WTC11 (cell line): Measurements from ENCODE around the gene FHOD3. TPM values are rescaled to one million over a fixed set of nuclear protein-coding genes. Genes with fewer than 3 reads are reported as not detected.

Experiments
- ATAC-seq: fragments of 200-7000 bp; cut with Tn5 transposase; 2 replicates; pipeline ENCODE4 v1.10.0; 2021; ENCODE audit warnings: mild to moderate bottlenecking, moderate library complexity
- CTCF ChIA-PET: fragments of 300-600 bp; sonication (Branson Sonifier 250); formaldehyde crosslinking; loops from one replicate; lab custom pipeline; 2021; ENCODE audit warnings: antibody characterized with exemption; lab: Charles Lee
- POLR2A ChIA-PET: fragments of 350-600 bp; sonication (Branson Sonifier 250); formaldehyde crosslinking; loops from one replicate; lab custom pipeline; 2021; ENCODE audit warnings: antibody characterized with exemption; lab: Charles Lee
- DNase-seq: peaks from one replicate; pipeline ENCODE4 v3.0.0; 2021; ENCODE audit warnings: low spot score
- H3K27ac Mint-ChIP-seq: 2 replicates; pipeline ENCODE4 v1.8.0; 2021; ENCODE audit warnings: mixed read lengths
- H3K27me3 Mint-ChIP-seq: 2 replicates; pipeline ENCODE4 v1.8.0; 2021; ENCODE audit warnings: low read depth, mild to moderate bottlenecking, moderate library complexity, mixed read lengths
- H3K36me3 Mint-ChIP-seq: 2 replicates; pipeline ENCODE4 v1.8.0; 2021; ENCODE audit warnings: mixed read lengths
- H3K4me1 Mint-ChIP-seq: 2 replicates; pipeline ENCODE4 v1.8.0; 2022; ENCODE audit warnings: mixed read lengths
- H3K4me3 Mint-ChIP-seq: 2 replicates; pipeline ENCODE4 v1.8.0; 2021; ENCODE audit warnings: mild to moderate bottlenecking, moderate library complexity, mixed read lengths
- H3K9me3 Mint-ChIP-seq: 2 replicates; pipeline ENCODE4 v1.8.0; 2021; ENCODE audit warnings: mixed read lengths
- CBFB ChIP-seq: sonication (generic); formaldehyde crosslinking; IDR thresholded peaks from 2 replicates; pipeline ENCODE4 v1.8.1; 2022; ENCODE audit warnings: mild to moderate bottlenecking, low read depth, missing genetic modification reagents
- E2F5 ChIP-seq: sonication (generic); formaldehyde crosslinking; IDR thresholded peaks from 2 replicates; pipeline ENCODE4 v1.8.1; 2022; ENCODE audit warnings: mild to moderate bottlenecking, moderate library complexity, missing genetic modification reagents
- ERG ChIP-seq: fragments of 250-450 bp; sonication (Bioruptor Pico); IDR thresholded peaks from 2 replicates; pipeline ENCODE4 v1.8.0; 2021; ENCODE audit warnings: mild to moderate bottlenecking
- GABPB1 ChIP-seq: sonication (generic); formaldehyde crosslinking; IDR thresholded peaks from 2 replicates; pipeline ENCODE4 v1.8.1; 2023; ENCODE audit warnings: mild to moderate bottlenecking, missing genetic modification reagents
- HMGA2 ChIP-seq: fragments of 250-450 bp; sonication (Bioruptor Pico); IDR thresholded peaks from 2 replicates; pipeline ENCODE4 v1.4.0; 2021; ENCODE audit warnings: mild to moderate bottlenecking, moderate library complexity
- NFYB ChIP-seq: sonication (generic); formaldehyde crosslinking; conservative IDR thresholded peaks from 2 replicates; pipeline ENCODE4 v1.8.0; 2022; ENCODE audit warnings: low read depth, missing genetic modification reagents
- SOX15 ChIP-seq: fragments of 250-450 bp; sonication (Bioruptor Pico); IDR thresholded peaks from 2 replicates; pipeline ENCODE4 v1.9.0; 2021; ENCODE audit warnings: mild to moderate bottlenecking
- TEAD1 ChIP-seq: sonication (generic); formaldehyde crosslinking; IDR thresholded peaks from 2 replicates; pipeline ENCODE4 v1.8.0; 2022; ENCODE audit warnings: mild to moderate bottlenecking, missing genetic modification reagents
- ZNF219 ChIP-seq: sonication (generic); formaldehyde crosslinking; IDR thresholded peaks from 2 replicates; pipeline ENCODE4 v1.8.0; 2023; ENCODE audit warnings: missing genetic modification reagents, mild to moderate bottlenecking, borderline replicate concordance
- ZNF232 ChIP-seq: sonication (generic); formaldehyde crosslinking; IDR thresholded peaks from 2 replicates; pipeline ENCODE4 v1.8.0; 2022; ENCODE audit warnings: mild to moderate bottlenecking, missing genetic modification reagents
- ZNF263 ChIP-seq: sonication (generic); formaldehyde crosslinking; IDR thresholded peaks from 2 replicates; pipeline ENCODE4 v1.8.1; 2022; ENCODE audit warnings: low read depth, mild to moderate bottlenecking, moderate library complexity, missing genetic modification reagents
- total RNA-seq: library from RNA; stranded (reverse); gene quantifications from 3 replicates; pipeline ENCODE4 v1.2.3, GENCODE V29; 2021
- TF ChIP-seq, protein P1 (sequence below): sonication (generic); formaldehyde crosslinking; IDR thresholded peaks from 2 replicates; pipeline ENCODE4 v1.8.0; 2023; ENCODE audit warnings: mild to moderate bottlenecking, missing genetic modification reagents
- TF ChIP-seq, protein P2 (sequence below): sonication (generic); formaldehyde crosslinking; IDR thresholded peaks from 2 replicates; pipeline ENCODE4 v1.8.0; 2023; ENCODE audit warnings: missing genetic modification reagents, mild to moderate bottlenecking, borderline replicate concordance
- TF ChIP-seq, protein P3 (sequence below): fragments of 250-450 bp; sonication (Bioruptor Pico); IDR thresholded peaks from 2 replicates; pipeline ENCODE4 v1.9.0; 2021; ENCODE audit warnings: mild to moderate bottlenecking

The FHOD3 gene
- total RNA-seq, 1 experiment from 2014 or later, result 3.8 TPM

DNA sequence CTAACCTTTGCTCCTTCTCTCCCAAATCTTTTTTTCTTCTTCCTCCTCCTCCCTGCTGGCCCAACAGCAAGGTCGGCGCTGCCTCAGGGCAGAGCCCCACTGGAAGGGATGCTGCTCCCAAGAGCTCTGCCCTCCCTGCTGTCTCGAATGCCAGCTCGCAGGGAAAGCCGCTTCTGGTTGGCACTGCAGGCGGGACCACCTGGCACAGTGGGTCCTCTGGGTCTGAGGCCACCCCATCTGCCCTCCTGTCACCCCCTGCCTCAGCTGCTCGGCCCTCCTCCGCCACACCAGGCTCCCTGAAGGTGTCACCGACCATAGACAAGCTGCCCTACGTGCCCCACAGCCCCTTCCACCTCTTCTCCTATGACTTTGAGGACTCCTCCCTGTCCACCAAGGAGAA is 355.0 kb downstream of the FHOD3 start:
- no peak overlapping the region for H3K4me3 Mint-ChIP-seq
- CTCF ChIA-PET, result interaction anchor here (1.0 kb wide), 1 partner anchor 36 kb away, joined by 4 read pairs; no protein-coding TSS in a partner anchor
- POLR2A ChIA-PET, result no interaction called here

DNA sequence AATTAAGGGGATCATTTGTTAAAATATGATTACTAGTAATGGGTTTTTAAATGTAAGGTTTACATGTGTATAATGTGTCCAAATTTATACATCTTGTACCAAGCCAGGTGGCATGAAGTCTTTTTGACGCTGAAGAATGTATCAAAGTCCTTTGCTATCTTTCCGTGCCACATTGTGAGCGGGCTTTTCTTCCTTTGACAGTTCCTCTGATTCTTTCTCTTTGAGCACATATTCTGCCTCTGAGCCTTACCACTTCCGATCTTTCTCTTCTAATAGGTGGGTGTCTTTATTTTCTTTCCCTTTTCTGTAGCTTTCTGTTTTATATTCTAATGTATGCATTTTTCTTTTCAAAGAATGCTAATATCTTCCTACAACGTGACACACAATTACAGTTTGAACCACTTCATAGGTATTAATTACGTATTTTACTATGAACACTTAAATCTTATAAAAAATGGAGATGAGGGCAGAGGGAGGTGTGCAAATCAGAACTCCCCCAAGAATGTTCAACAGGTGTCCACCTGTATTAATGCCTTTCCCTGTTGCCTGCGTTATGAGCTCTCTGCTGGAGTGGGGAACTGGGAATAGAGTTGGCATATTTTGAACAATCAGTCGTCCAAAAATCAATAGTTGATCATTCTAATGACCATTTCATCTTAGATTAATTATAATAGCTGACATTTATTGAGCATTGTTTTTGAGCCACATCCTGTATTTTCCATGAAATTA is 355.8 kb downstream of the FHOD3 start:
- ChIA-PET POLR2A (no interaction called here), CTCF (interaction anchor here (1.0 to 1.1 kb wide), 2 partner anchors 35 kb away, joined by 3 to 4 read pairs; no protein-coding TSS in a partner anchor)
- DNase-seq (no peak), ATAC-seq (no peak)
- Mint-ChIP-seq H3K27me3 (peaks cover 3% of the 10 kb centered on the region; the same call in 1 of the 2 replicates), H3K9me3 (no peaks in the 10 kb centered on the region), H3K4me3 (no peak overlapping the region), H3K36me3 (no peaks in the 10 kb centered on the region), H3K4me1 (no peaks in the 10 kb centered on the region), H3K27ac (no peak overlapping the region)
- TF ChIP-seq ERG (no peak), ZNF232 (no peak)

More for the DNA sequence above, 355.0 kb downstream of the FHOD3 start:
- ATAC-seq (no peak), DNase-seq (no peak)
- no peaks in the 10 kb centered on the region for H3K9me3 Mint-ChIP-seq
- H3K36me3 Mint-ChIP-seq, result no peaks in the 10 kb centered on the region
- H3K27ac Mint-ChIP-seq, result no peak overlapping the region
- no peaks in the 10 kb centered on the region for H3K4me1 Mint-ChIP-seq
- TF ChIP-seq TEAD1 (CRISPR knock-in tag) (no peak), E2F5 (CRISPR knock-in tag) (no peak), ZNF219 (no peak), CBFB (CRISPR knock-in tag) (no peak), SOX15 (CRISPR knock-in tag) (no peak), GABPB1 (CRISPR knock-in tag) (no peak), NFYB (CRISPR knock-in tag) (no peak), ZNF263 (CRISPR knock-in tag) (no peak), HMGA2 (CRISPR knock-in tag) (no peak)
- TF ChIP-seq, protein P1, sequence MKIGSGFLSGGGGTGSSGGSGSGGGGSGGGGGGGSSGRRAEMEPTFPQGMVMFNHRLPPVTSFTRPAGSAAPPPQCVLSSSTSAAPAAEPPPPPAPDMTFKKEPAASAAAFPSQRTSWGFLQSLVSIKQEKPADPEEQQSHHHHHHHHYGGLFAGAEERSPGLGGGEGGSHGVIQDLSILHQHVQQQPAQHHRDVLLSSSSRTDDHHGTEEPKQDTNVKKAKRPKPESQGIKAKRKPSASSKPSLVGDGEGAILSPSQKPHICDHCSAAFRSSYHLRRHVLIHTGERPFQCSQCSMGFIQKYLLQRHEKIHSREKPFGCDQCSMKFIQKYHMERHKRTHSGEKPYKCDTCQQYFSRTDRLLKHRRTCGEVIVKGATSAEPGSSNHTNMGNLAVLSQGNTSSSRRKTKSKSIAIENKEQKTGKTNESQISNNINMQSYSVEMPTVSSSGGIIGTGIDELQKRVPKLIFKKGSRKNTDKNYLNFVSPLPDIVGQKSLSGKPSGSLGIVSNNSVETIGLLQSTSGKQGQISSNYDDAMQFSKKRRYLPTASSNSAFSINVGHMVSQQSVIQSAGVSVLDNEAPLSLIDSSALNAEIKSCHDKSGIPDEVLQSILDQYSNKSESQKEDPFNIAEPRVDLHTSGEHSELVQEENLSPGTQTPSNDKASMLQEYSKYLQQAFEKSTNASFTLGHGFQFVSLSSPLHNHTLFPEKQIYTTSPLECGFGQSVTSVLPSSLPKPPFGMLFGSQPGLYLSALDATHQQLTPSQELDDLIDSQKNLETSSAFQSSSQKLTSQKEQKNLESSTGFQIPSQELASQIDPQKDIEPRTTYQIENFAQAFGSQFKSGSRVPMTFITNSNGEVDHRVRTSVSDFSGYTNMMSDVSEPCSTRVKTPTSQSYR (CRISPR knock-in tag), result no peak
- TF ChIP-seq, protein P2, sequence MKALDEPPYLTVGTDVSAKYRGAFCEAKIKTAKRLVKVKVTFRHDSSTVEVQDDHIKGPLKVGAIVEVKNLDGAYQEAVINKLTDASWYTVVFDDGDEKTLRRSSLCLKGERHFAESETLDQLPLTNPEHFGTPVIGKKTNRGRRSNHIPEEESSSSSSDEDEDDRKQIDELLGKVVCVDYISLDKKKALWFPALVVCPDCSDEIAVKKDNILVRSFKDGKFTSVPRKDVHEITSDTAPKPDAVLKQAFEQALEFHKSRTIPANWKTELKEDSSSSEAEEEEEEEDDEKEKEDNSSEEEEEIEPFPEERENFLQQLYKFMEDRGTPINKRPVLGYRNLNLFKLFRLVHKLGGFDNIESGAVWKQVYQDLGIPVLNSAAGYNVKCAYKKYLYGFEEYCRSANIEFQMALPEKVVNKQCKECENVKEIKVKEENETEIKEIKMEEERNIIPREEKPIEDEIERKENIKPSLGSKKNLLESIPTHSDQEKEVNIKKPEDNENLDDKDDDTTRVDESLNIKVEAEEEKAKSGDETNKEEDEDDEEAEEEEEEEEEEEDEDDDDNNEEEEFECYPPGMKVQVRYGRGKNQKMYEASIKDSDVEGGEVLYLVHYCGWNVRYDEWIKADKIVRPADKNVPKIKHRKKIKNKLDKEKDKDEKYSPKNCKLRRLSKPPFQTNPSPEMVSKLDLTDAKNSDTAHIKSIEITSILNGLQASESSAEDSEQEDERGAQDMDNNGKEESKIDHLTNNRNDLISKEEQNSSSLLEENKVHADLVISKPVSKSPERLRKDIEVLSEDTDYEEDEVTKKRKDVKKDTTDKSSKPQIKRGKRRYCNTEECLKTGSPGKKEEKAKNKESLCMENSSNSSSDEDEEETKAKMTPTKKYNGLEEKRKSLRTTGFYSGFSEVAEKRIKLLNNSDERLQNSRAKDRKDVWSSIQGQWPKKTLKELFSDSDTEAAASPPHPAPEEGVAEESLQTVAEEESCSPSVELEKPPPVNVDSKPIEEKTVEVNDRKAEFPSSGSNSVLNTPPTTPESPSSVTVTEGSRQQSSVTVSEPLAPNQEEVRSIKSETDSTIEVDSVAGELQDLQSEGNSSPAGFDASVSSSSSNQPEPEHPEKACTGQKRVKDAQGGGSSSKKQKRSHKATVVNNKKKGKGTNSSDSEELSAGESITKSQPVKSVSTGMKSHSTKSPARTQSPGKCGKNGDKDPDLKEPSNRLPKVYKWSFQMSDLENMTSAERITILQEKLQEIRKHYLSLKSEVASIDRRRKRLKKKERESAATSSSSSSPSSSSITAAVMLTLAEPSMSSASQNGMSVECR (CRISPR knock-in tag), result no peak
- TF ChIP-seq, protein P3, sequence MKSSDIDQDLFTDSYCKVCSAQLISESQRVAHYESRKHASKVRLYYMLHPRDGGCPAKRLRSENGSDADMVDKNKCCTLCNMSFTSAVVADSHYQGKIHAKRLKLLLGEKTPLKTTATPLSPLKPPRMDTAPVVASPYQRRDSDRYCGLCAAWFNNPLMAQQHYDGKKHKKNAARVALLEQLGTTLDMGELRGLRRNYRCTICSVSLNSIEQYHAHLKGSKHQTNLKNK (CRISPR knock-in tag), result no peak
- peaks cover 3% of the 10 kb centered on the region; the same call in 1 of the 2 replicates for H3K27me3 Mint-ChIP-seq
